GM23248 (cell line): ENCODE data around the gene SCOC. TPM values are rescaled to one million over a fixed set of nuclear protein-coding genes. Genes with fewer than 3 reads are reported as not detected.

Experiments used
- DNase-seq: peaks from one replicate; pipeline ENCODE4 v3.0.0-alpha.2; 2015
- H2AFZ ChIP-seq: fragments of 200-600 bp; sonication (generic); 2 replicates; pipeline ENCODE4 v1.6.1; 2016; ENCODE audit warnings: antibody characterized with exemption
- H3F3A ChIP-seq: fragments of 200-600 bp; sonication (generic); 2 replicates; pipeline ENCODE4 v1.6.1; 2016; ENCODE audit warnings: mild to moderate bottlenecking, antibody characterized with exemption, mixed run types; ENCODE audit not compliant: insufficient read depth
- H3K27ac ChIP-seq: fragments of 200-600 bp; sonication (generic); 2 replicates; pipeline ENCODE4 v1.5.1; 2016; ENCODE audit warnings: mild to moderate bottlenecking
- H3K27me3 ChIP-seq: fragments of 200-600 bp; sonication (generic); replicated peaks from 2 replicates; pipeline ENCODE4 v1.6.1; 2016; ENCODE audit warnings: mild to moderate bottlenecking; ENCODE audit not compliant: insufficient read depth
- H3K36me3 ChIP-seq: fragments of 200-600 bp; sonication (generic); 2 replicates; pipeline ENCODE4 v1.6.1; 2016; ENCODE audit warnings: low read depth, mild to moderate bottlenecking
- H3K4me1 ChIP-seq: fragments of 200-600 bp; sonication (generic); 2 replicates; pipeline ENCODE4 v1.6.1; 2016; ENCODE audit warnings: mild to moderate bottlenecking; ENCODE audit not compliant: insufficient read depth
- H3K4me2 ChIP-seq: fragments of 200-600 bp; sonication (generic); one replicate; pipeline ENCODE4 v1.6.1; 2016; ENCODE audit warnings: mild to moderate bottlenecking; ENCODE audit not compliant: unreplicated experiment
- H3K4me3 ChIP-seq: fragments of 200-600 bp; sonication (generic); 2 replicates; pipeline ENCODE4 v1.5.1; 2016; ENCODE audit warnings: mild to moderate bottlenecking
- H3K79me2 ChIP-seq: fragments of 200-600 bp; sonication (generic); 2 replicates; pipeline ENCODE4 v1.6.1; 2016; ENCODE audit warnings: mild to moderate bottlenecking; ENCODE audit not compliant: insufficient read depth
- H3K9ac ChIP-seq: fragments of 200-600 bp; sonication (generic); 2 replicates; pipeline ENCODE4 v1.6.1; 2016; ENCODE audit warnings: mild to moderate bottlenecking
- H3K9me2 ChIP-seq: fragments of 200-600 bp; sonication (generic); 2 replicates; pipeline ENCODE4 v1.6.1; 2016; ENCODE audit warnings: mixed run types, mild to moderate bottlenecking, moderate library complexity; ENCODE audit not compliant: insufficient read depth
- H3K9me3 ChIP-seq: fragments of 200-600 bp; sonication (generic); one replicate; pipeline ENCODE4 v1.6.1; 2017; ENCODE audit warnings: low read depth
- H4K20me1 ChIP-seq: fragments of 200-600 bp; sonication (generic); 2 replicates; pipeline ENCODE4 v1.6.0; 2016; ENCODE audit not compliant: insufficient read depth
- EZH2 ChIP-seq: fragments of 200-600 bp; sonication (generic); IDR thresholded peaks from 2 replicates; pipeline ENCODE4 v1.6.1; 2018; ENCODE audit warnings: antibody characterized with exemption, mild to moderate bottlenecking; ENCODE audit not compliant: insufficient read depth, poor library complexity, severe bottlenecking
- EZH2phosphoT487 ChIP-seq: fragments of 200-600 bp; sonication (generic); IDR thresholded peaks from 2 replicates; pipeline ENCODE4 v1.6.1; 2018; ENCODE audit warnings: antibody characterized with exemption, moderate library complexity, mild to moderate bottlenecking, low read depth; ENCODE audit not compliant: insufficient read depth
- WGBS, 2 experiments: methylation state at CpG; one replicate each; pipeline ENCODE4 v1.1.6; 2015 to 2017; ENCODE audit warnings: low lambda C conversion rate in 2 of 2, low coverage in 1 of 2; ENCODE audit errors: missing lambda C conversion rate in 2 of 2; 5-methylcytosine and 5-hydroxymethylcytosine counted together
- in situ Hi-C: fragments of 300-500 bp; cut with MboI; formaldehyde crosslinking; loops from 2 replicates; pipeline ENCODE4 v1.15.0; 2020
- polyA plus RNA-seq: library from polyadenylated mRNA; unstranded; fragments of >200 nt; fragmentation: Nextera tagmentation; extraction: Ambion mirVana; gene quantifications from 2 replicates; pipeline ENCODE4 v1.2.1, GENCODE V29; 2016
- total RNA-seq: library from RNA; depleted of rRNA; stranded (reverse); fragments of >200 nt; shearing (Covaris generic); gene quantifications from 2 replicates; pipeline ENCODE4 v1.2.3, GENCODE V29; 2014; rRNA removed

SCOC gene
- total and polyA plus RNA-seq, 2 experiments from 2014 or later, result 104 to 124 TPM

DNA sequence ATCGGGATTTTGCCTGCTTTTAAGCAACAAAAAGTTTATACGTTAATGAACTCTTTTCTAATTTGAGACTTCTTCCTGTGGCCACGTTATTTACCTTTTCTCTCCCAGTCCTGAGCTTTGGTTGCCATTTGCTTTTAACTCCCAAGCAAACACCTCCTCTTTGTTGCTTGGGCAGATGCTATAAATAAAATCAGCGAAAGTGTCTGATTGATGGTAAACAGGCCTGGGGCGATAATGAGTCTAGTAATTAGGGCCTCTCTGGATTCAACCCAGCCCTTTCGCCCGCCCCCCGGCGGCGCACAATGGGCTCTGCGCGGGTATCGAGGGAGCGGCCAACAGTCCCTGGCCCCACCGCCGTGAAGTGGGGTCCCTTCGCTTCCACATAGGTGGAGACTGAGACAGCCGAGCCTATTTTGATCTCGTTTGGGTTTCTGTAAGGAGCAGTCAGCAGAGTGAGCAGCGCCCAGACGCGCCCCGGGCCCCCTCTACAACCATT, 53.2 kb downstream of the SCOC start:
- Histone ChIP-seq H4K20me1 (no peaks in the 10 kb centered on the region), H2AFZ (peak overlapping the region; percentile 88), H3K79me2 (no peaks in the 10 kb centered on the region), H3K27ac (no peak overlapping the region), H3K36me3 (no peaks in the 10 kb centered on the region), H3K9me2 (no peaks in the 10 kb centered on the region), H3K27me3 (no peaks in the 10 kb centered on the region), H3K9me3 (no peaks in the 10 kb centered on the region), H3K4me2 (peak overlapping the region; percentile 84), H3K4me1 (peaks cover 26% of the 10 kb centered on the region), H3K4me3 (peak overlapping the region; percentile 83), H3F3A (peaks cover 25% of the 10 kb centered on the region), H3K9ac (no peak overlapping the region)
- in situ Hi-C loops, result no loop called here
- 11 to 13% methylated on average over 23 of the region's 23 CpGs for WGBS, 2 experiments
- peak; percentile 1 for DNase-seq
- TF ChIP-seq EZH2 (no peak), EZH2phosphoT487 (no peak)

GRCh38 chr4:140427106-140427918, 53.9 kb downstream of the SCOC start, which contains the start of gene CLGN:
CLGN (minus strand) TSS chr4:140427648; CDS start chr4:140413078, 14,570 bp downstream.
- Histone ChIP-seq H3K27me3 (no peaks in the 10 kb centered on the region), H2AFZ (peak within 1 kb of the TSS; percentile 88), H3K9me2 (no peaks in the 10 kb centered on the region), H3K9ac (peak within 1 kb of the TSS; percentile 48), H3K9me3 (no peaks in the 10 kb centered on the region), H3K4me3 (peak within 1 kb of the TSS; percentile 83), H3F3A (peaks cover 25% of the 10 kb centered on the region), H4K20me1 (no peaks in the 10 kb centered on the region), H3K36me3 (no peaks in the 10 kb centered on the region), H3K4me1 (peaks cover 26% of the 10 kb centered on the region), H3K4me2 (peak within 1 kb of the TSS; percentile 84), H3K27ac (no peak within 1 kb of the TSS), H3K79me2 (no peaks in the 10 kb centered on the region)
- in situ Hi-C loops, result no loop called here
- TF ChIP-seq EZH2 (no peak), EZH2phosphoT487 (no peak)
- peak; percentile 71 for DNase-seq
- WGBS, 2 experiments, result 1% methylated on average over 61 to 73 of the region's 73 CpGs

DNA sequence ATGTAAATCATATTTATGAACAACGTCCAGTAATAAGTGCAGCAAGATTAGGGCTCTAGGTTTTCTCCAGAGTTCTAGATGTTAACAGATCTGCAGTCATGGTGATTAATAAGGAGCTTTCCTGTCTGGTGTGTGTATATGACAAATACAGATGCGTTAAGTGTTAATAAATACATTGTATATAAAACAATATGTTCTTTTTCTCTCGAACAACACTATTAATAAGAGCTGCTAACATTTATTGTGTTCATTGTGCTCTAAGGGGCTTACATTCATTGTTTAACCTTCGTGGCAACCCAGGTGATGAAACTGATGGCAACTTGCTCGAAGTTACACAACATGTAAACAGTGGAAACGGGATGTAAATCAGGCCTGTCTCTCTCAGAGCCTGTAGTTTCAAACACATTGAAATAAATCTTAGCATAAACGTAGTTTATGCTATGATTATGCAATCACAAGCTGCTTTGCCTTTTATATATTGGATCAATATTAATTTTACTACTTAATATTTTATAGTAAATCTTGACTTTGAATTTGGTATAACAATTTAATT, 54.5 kb downstream of the SCOC start:
- Histone ChIP-seq H3K9ac (peak overlapping the region; percentile 48), H3F3A (peaks cover 18% of the 10 kb centered on the region), H3K27ac (no peak overlapping the region), H3K4me3 (peak overlapping the region; percentile 83), H4K20me1 (no peaks in the 10 kb centered on the region), H3K9me2 (no peaks in the 10 kb centered on the region), H2AFZ (peak overlapping the region; percentile 88), H3K27me3 (no peaks in the 10 kb centered on the region), H3K9me3 (no peaks in the 10 kb centered on the region), H3K36me3 (no peaks in the 10 kb centered on the region), H3K4me2 (peak overlapping the region; percentile 84), H3K4me1 (peaks cover 20% of the 10 kb centered on the region), H3K79me2 (no peaks in the 10 kb centered on the region)
- WGBS, 2 experiments, result 45 to 48% methylated on average over 7 of the region's 7 CpGs
- TF ChIP-seq EZH2phosphoT487, result no peak
- in situ Hi-C loops, result no loop called here
- DNase-seq, result peak; percentile 1

Other genes starting within 250 kb of the SCOC start
- gene MAML3, start 219.5 kb upstream of the SCOC start, total RNA-seq, result 1.5 and 1.9 TPM in 2 replicates
- 0.61 and 0.96 TPM in 2 replicates for gene MAML3, start 219.5 kb upstream of the SCOC start, polyA plus RNA-seq
- 0.63 and 5.1 TPM in 2 replicates for gene CLGN, start 54.0 kb downstream of the SCOC start, total RNA-seq
- gene CLGN, start 54.0 kb downstream of the SCOC start, polyA plus RNA-seq, result 2.5 and 2.7 TPM in 2 replicates
- gene MGAT4D, start 124.6 kb downstream of the SCOC start, total RNA-seq, result not detected in 2 replicates
- gene MGAT4D, start 124.6 kb downstream of the SCOC start, polyA plus RNA-seq, result not detected in 2 replicates
- gene ELMOD2, start 150.5 kb downstream of the SCOC start, total RNA-seq, result 24.0 and 35.8 TPM in 2 replicates
- gene ELMOD2, start 150.5 kb downstream of the SCOC start, polyA plus RNA-seq, result 25.0 and 30.5 TPM in 2 replicates
- gene UCP1, start 195.3 kb downstream of the SCOC start, total RNA-seq, result not detected in 2 replicates
- gene UCP1, start 195.3 kb downstream of the SCOC start, polyA plus RNA-seq, result not detected in 2 replicates